GM19238 (cell line): ENCODE data around the gene OR13G1.
"Not testable (repeated sequence)": the region's sequence is repeated elsewhere in the genome, so short reads cannot be mapped to it uniquely, and the experiment has no call there.

Experiments used
- DNase-seq: peaks from one replicate; pipeline ENCODE4 v3.0.0; 2011; ENCODE audit warnings: low spot score; ENCODE audit not compliant: insufficient read length

Gene OR13G1

GRCh38 chr1:247679639-247680038 is at the start of gene OR13G1:
Gene OR13G1, minus strand, starts transcription at chr1:247679739. Its CDS starts 6,698 bp downstream, at chr1:247673041.
- DNase-seq: no peak

GRCh38 chr1:247721222-247721621 is 41.7 kb upstream of the OR13G1 start:
- no peak for DNase-seq

GRCh38 chr1:247716546-247716945 is 37.0 kb upstream of the OR13G1 start, which contains the start of gene OR6F1:
Gene OR6F1, minus strand, starts transcription at chr1:247716646. Its CDS starts 3,891 bp downstream, at chr1:247712755.
- DNase-seq: no peak

GRCh38 chr1:247713753-247714152 is 34.2 kb upstream of the OR13G1 start:
- DNase-seq: no peak

GRCh38 chr1:247710681-247711080 is 31.1 kb upstream of the OR13G1 start:
- not testable (repeated sequence) for DNase-seq

- DNase-seq: no peak
These were observed 21.8 kb upstream of the OR13G1 start for GRCh38 chr1:247701338-247701737.

- peak; percentile 4 for DNase-seq
These were observed 1.9 kb upstream of the OR13G1 start for GRCh38 chr1:247681288-247681897.

- DNase-seq: no peak
These were observed 632 bp upstream of the OR13G1 start for GRCh38 chr1:247680171-247680570.

- no peak for DNase-seq
These were observed 10.3 kb downstream of the OR13G1 start for GRCh38 chr1:247669225-247669624.

- DNase-seq: no peak
These were observed 23.2 kb downstream of the OR13G1 start for GRCh38 chr1:247656221-247656875.

GRCh38 chr1:247653040-247653439 is 26.5 kb downstream of the OR13G1 start:
- DNase-seq: no peak

GRCh38 chr1:247647864-247648263 is 31.7 kb downstream of the OR13G1 start:
- no peak for DNase-seq

- no peak for DNase-seq
These were observed 32.7 kb downstream of the OR13G1 start for GRCh38 chr1:247646867-247647266.

GRCh38 chr1:247642742-247643141 is 36.8 kb downstream of the OR13G1 start:
- no peak for DNase-seq

- DNase-seq: no peak
These were observed 40.1 kb downstream of the OR13G1 start for GRCh38 chr1:247639381-247639981.

- DNase-seq: no peak
These were observed 40.8 kb downstream of the OR13G1 start for GRCh38 chr1:247638781-247639180.

- DNase-seq: no peak
These were observed 41.5 kb downstream of the OR13G1 start for GRCh38 chr1:247638011-247638410.

GRCh38 chr1:247627951-247628350 is 51.6 kb downstream of the OR13G1 start:
- DNase-seq: no peak
